GM12801 (cell line): ENCODE data around the gene S100A13.

Experiments used
- CTCF ChIP-seq: IDR thresholded peaks from one replicate; pipeline ENCODE4 v1.5.1; 2011; ENCODE audit warnings: control low read depth; ENCODE audit not compliant: insufficient read length; ENCODE audit errors: extremely low read depth

S100A13 gene

DNA sequence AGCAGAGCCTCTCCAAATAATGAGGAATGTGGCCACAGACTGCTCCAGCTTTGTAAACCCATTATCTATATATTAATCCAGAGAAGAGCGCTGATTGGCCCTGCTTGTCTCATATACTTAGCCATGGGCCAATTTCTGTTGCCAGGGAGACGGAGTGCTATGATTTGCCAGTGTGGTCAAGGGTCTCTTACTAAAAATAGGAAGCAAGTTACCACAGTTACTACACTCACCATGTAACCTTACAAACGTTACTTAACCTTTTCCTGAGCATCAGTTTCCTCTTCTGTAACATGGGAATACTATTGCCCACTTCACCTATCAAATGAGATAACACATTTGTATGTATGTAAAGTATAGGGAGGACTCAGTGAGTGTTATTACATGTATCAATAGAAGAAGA is 54.0 kb downstream of the S100A13 start:
- no peak for TF ChIP-seq CTCF

DNA sequence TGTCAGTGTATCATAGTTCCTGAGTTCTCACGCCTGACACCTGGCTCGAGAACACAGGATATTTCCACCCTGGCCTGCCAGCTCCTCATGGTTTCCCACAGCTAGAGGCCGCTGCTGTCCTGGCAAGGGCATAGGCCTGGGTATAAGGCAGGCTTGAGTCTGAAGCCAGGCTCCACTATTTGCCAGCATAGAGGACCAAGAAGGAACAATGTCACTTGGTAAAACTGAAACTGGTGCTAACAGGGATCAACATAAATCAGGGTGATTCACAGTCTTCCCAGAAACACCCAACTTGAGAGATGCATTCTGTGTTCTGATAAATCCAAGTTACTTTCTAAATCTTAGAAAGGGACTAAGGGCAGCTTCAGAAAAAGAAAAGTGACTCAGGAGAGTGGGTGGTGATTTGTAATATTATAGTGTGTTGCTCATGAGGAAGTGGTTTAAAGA is 54.7 kb downstream of the S100A13 start:
- TF ChIP-seq CTCF, result no peak

- no peak for TF ChIP-seq CTCF
These were observed 55.6 kb downstream of the S100A13 start for GRCh38 chr1:153571706-153572105.

DNA sequence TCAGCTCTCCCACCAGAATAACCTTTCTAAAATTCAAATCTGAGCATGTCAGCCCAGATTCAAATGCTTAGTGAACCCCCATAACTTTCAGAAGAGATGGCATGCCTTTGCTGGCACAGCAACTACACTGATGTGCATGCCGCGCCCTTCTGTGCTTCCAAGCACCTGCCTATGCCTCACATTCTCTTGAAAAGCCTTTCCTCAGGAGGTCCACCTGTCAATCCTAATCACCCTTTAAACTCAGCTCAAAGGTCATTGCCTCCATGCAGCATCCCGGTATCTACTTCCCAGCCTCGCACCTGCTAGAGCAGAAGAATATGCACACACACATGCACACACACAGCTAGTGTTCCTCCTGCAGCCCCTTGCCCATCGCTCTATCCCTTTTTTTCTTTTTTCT is 56.4 kb downstream of the S100A13 start:
- TF ChIP-seq CTCF, result no peak

- no peak for TF ChIP-seq CTCF
These were observed 57.8 kb downstream of the S100A13 start for GRCh38 chr1:153569465-153569864.
